Osteocyte (in vitro differentiated cells): ENCODE measurements around the gene CPA4. TPM values are rescaled to one million over a fixed set of nuclear protein-coding genes. Genes with fewer than 3 reads are reported as not detected.

Experiments used
- DNase-seq: peaks from one replicate; pipeline ENCODE4 v3.0.0; 2021; ENCODE audit warnings: mixed read lengths; ENCODE audit not compliant: unreplicated experiment; ENCODE audit errors: extremely low spot score
- H3K27ac Mint-ChIP-seq: one replicate; pipeline ENCODE4 v1.8.0; 2021; ENCODE audit warnings: mild to moderate bottlenecking, mixed read lengths; ENCODE audit not compliant: unreplicated experiment
- H3K27me3 Mint-ChIP-seq: one replicate; pipeline ENCODE4 v1.8.0; 2021; ENCODE audit warnings: mixed read lengths; ENCODE audit not compliant: unreplicated experiment
- H3K36me3 Mint-ChIP-seq: one replicate; pipeline ENCODE4 v1.8.0; 2021; ENCODE audit warnings: mixed read lengths; ENCODE audit not compliant: unreplicated experiment
- H3K4me1 Mint-ChIP-seq: one replicate; pipeline ENCODE4 v1.8.0; 2021; ENCODE audit warnings: mixed read lengths; ENCODE audit not compliant: unreplicated experiment
- H3K4me3 Mint-ChIP-seq: one replicate; pipeline ENCODE4 v1.8.0; 2021; ENCODE audit warnings: mild to moderate bottlenecking, moderate library complexity, mixed read lengths; ENCODE audit not compliant: unreplicated experiment
- H3K9me3 Mint-ChIP-seq: one replicate; pipeline ENCODE4 v1.8.0; 2021; ENCODE audit warnings: mixed read lengths; ENCODE audit not compliant: unreplicated experiment
- total RNA-seq: library from RNA; stranded (reverse); gene quantifications from 2 replicates; pipeline ENCODE4 v1.2.1, GENCODE V29; 2021
- TF ChIP-seq, protein P1 (sequence below): fragments of 200-600 bp; sonication (generic); IDR thresholded peaks from 2 replicates; pipeline ENCODE4 v1.5.0; 2021; ENCODE audit warnings: antibody characterized with exemption, mild to moderate bottlenecking, moderate library complexity

The CPA4 gene
- total RNA-seq, 1 donor from 2014 or later, result 23.6 TPM

DNA sequence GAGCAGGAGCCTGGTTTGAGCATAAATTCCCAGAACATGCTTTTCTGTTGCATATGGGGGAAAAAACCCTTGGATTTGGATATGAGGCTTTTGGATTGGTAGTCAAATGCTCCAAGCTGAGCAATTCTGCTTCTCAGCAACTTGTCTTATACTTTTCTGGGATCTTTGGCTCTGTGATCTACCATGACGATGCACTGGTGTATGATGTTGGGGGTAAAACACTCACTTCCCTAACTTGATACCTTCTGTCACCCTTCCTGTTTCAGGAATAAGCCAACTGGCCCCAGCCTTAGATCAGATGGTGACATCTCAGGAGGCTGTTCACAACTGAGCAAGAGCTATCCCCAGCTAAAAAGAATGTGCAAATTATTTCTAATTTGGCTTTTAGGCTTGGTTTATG, 13.1 kb upstream of the CPA4 start:
- H3K27ac Mint-ChIP-seq, result no peak overlapping the region
- DNase-seq, result no peak
- no peaks in the 10 kb centered on the region for H3K36me3 Mint-ChIP-seq
- no peaks in the 10 kb centered on the region for H3K27me3 Mint-ChIP-seq
- H3K4me1 Mint-ChIP-seq, result peaks cover 49% of the 10 kb centered on the region
- no peaks in the 10 kb centered on the region for H3K9me3 Mint-ChIP-seq
- TF ChIP-seq, protein P1, sequence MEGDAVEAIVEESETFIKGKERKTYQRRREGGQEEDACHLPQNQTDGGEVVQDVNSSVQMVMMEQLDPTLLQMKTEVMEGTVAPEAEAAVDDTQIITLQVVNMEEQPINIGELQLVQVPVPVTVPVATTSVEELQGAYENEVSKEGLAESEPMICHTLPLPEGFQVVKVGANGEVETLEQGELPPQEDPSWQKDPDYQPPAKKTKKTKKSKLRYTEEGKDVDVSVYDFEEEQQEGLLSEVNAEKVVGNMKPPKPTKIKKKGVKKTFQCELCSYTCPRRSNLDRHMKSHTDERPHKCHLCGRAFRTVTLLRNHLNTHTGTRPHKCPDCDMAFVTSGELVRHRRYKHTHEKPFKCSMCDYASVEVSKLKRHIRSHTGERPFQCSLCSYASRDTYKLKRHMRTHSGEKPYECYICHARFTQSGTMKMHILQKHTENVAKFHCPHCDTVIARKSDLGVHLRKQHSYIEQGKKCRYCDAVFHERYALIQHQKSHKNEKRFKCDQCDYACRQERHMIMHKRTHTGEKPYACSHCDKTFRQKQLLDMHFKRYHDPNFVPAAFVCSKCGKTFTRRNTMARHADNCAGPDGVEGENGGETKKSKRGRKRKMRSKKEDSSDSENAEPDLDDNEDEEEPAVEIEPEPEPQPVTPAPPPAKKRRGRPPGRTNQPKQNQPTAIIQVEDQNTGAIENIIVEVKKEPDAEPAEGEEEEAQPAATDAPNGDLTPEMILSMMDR, result no peak
- H3K4me3 Mint-ChIP-seq, result no peak overlapping the region

DNA sequence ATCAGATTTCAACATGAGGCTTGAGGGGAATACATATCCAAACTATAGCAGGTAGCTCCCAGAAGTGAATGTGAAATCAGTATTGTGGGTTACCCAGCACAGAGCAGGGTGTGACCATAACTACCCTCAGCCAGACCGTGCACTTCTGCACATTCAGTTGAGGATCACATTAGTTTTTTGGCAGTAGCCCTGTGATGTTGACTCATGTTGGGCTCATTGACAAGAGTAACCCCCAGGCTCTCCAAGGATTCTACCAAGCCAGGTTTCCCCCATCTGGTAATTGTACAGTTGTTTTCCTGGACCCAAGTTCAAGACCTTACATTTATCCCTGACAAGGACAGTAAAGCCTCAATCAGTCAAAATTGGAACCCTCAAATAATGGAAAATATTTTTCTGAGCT, 11.7 kb upstream of the CPA4 start:
- TF ChIP-seq, protein P1, result no peak
- DNase-seq, result no peak
- Mint-ChIP-seq H3K4me1 (peaks cover 37% of the 10 kb centered on the region), H3K9me3 (no peaks in the 10 kb centered on the region), H3K4me3 (no peak overlapping the region), H3K27ac (no peak overlapping the region), H3K36me3 (no peaks in the 10 kb centered on the region), H3K27me3 (no peaks in the 10 kb centered on the region)

DNA sequence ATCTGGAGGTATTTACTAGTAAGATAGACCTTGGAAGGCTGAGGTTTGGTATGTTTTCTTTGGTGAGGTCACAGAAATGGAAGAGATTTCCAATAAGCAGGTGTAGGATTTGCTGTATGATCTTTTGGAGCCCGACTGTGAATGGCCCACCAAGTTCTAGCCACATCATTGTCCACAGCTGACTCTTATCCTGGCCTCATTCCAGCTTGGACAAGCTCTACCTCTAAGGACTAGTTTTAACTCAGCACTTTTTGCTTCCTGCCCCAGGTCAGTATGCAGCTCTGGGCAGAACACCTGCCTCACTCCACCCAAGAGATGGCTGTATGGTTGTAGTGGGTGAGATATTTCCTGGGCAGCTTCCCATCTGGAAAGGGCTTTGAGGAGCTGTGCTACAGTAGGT, 6.1 kb upstream of the CPA4 start:
- no peak overlapping the region for H3K27ac Mint-ChIP-seq
- H3K4me1 Mint-ChIP-seq, result peaks cover 21% of the 10 kb centered on the region
- TF ChIP-seq, protein P1, result no peak
- no peak for DNase-seq
- H3K9me3 Mint-ChIP-seq, result peaks cover 6% of the 10 kb centered on the region
- no peaks in the 10 kb centered on the region for H3K27me3 Mint-ChIP-seq
- no peaks in the 10 kb centered on the region for H3K36me3 Mint-ChIP-seq
- H3K4me3 Mint-ChIP-seq, result no peak overlapping the region

DNA sequence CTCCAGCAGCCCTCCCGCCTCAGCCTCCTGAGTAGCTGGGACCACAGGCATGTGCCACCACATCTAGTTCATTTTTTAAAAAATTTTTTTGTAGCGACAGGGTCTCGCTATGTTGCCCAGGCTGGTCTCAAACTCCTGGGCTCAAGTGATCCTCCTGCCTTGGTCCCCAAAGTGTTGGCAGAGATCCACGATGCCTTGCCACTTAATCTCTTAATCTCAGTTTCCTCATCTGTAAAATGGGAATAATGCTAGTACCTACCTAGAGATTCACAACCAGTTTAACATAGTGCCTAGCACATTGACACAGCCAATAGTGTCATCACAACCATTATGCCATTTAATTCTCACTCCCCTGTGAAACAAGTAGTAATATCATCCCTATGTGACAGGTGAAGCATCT, 4.8 kb upstream of the CPA4 start:
- peaks cover 6% of the 10 kb centered on the region for H3K9me3 Mint-ChIP-seq
- no peaks in the 10 kb centered on the region for H3K27me3 Mint-ChIP-seq
- H3K27ac Mint-ChIP-seq, result no peak overlapping the region
- H3K36me3 Mint-ChIP-seq, result no peaks in the 10 kb centered on the region
- DNase-seq, result no peak
- H3K4me3 Mint-ChIP-seq, result no peak overlapping the region
- TF ChIP-seq, protein P1, result no peak
- H3K4me1 Mint-ChIP-seq, result peaks cover 32% of the 10 kb centered on the region

DNA sequence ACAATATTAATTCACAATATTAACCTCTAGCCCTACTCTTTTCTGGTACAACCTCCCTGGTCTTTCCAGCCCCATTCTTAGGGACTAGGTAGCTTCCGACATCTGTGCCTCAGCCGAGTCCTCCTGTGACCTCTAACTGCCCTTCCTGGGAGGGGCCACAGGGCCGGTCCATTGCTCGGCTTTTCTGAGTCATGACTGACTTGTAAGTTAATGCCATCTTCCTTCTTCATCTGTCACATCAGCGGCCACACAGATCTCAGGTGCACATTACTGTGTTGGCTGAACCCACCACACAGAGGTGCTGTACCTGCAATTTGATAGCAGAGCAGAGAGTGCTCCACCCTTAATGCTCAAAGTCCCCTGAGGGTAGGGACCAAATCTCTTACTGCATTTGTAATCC, 4.1 kb upstream of the CPA4 start:
- Mint-ChIP-seq H3K4me3 (no peak overlapping the region), H3K36me3 (no peaks in the 10 kb centered on the region), H3K27me3 (no peaks in the 10 kb centered on the region), H3K27ac (no peak overlapping the region), H3K4me1 (peaks cover 38% of the 10 kb centered on the region), H3K9me3 (peaks cover 6% of the 10 kb centered on the region)
- DNase-seq, result no peak
- TF ChIP-seq, protein P1, result no peak
